H1 (cell line): ENCODE measurements around the gene HBS1L. TPM values are rescaled to one million over a fixed set of nuclear protein-coding genes. Genes with fewer than 3 reads are reported as not detected.

Experiments used
- CTCF ChIA-PET: fragments of 300-600 bp; sonication (Branson Sonifier 250); formaldehyde crosslinking; loops from one replicate; lab custom pipeline; 2021; ENCODE audit not compliant: partially characterized antibody; lab: Charles Lee
- POLR2A ChIA-PET: fragments of 300-600 bp; sonication (Branson Sonifier 250); formaldehyde crosslinking; loops from one replicate; lab custom pipeline; 2021; ENCODE audit warnings: inconsistent platforms; ENCODE audit not compliant: partially characterized antibody; lab: Charles Lee
- DNase-seq, 2 experiments: peaks; one replicate each; pipeline versions ENCODE4 v3.0.0 to v3.0.0-alpha.2; 2010 to 2022; ENCODE audit warnings: low spot score in 2 of 2, low read depth in 1 of 2, mixed read lengths in 1 of 2
- FAIRE-seq: peaks from 2 replicates; lab custom pipeline; 2011; peaks lifted over from hg19 to GRCh38; lab: Jason Lieb, UNC
- H2AFZ ChIP-seq: 2 replicates; pipeline ENCODE4 v1.8.1; 2012; ENCODE audit warnings: low read length, inconsistent platforms
- H2AK5ac ChIP-seq: 2 replicates; pipeline ENCODE4 v1.6.1; 2013; ENCODE audit warnings: low read depth, low read length
- H2BK120ac ChIP-seq: replicated peaks from 2 replicates; pipeline ENCODE3; 2013; ENCODE audit warnings: low read depth, low read length, inconsistent platforms
- H2BK12ac ChIP-seq: 2 replicates; pipeline ENCODE4 v1.6.1; 2013; ENCODE audit warnings: low read depth, low read length
- H2BK15ac ChIP-seq: 2 replicates; pipeline ENCODE4 v1.6.1; 2013; ENCODE audit warnings: low read length
- H2BK20ac ChIP-seq: 2 replicates; pipeline ENCODE4 v1.6.1; 2013; ENCODE audit warnings: low read length
- H2BK5ac ChIP-seq: 2 replicates; pipeline ENCODE4 v1.6.1; 2013; ENCODE audit warnings: low read depth, low read length
- H3K14ac ChIP-seq: 2 replicates; pipeline ENCODE4 v1.6.1; 2013; ENCODE audit warnings: inconsistent platforms; ENCODE audit not compliant: insufficient read length
- H3K18ac ChIP-seq: 2 replicates; pipeline ENCODE4 v1.6.1; 2013; ENCODE audit warnings: low read length; ENCODE audit errors: extremely low read depth
- H3K23ac ChIP-seq: 2 replicates; pipeline ENCODE4 v1.6.1; 2013; ENCODE audit warnings: inconsistent platforms; ENCODE audit not compliant: insufficient read length
- H3K23me2 ChIP-seq: 2 replicates; pipeline ENCODE4 v1.6.1; 2013; ENCODE audit warnings: low read depth, low read length
- H3K27ac ChIP-seq: 2 replicates; pipeline ENCODE4 v1.6.1; 2011; ENCODE audit warnings: low read depth, low read length, inconsistent platforms
- H3K27me3 ChIP-seq, 4 experiments: replicated peaks in 1 of 4; 1 replicate in 1 of 4; 2 replicates in 3 of 4; pipeline versions ENCODE4 v1.6.1 to v1.8.1; 2011 to 2013; ENCODE audit warnings: low read length in 3 of 4, mild to moderate bottlenecking in 3 of 4, inconsistent platforms in 2 of 4, mixed read lengths in 2 of 4, moderate library complexity in 1 of 4; ENCODE audit not compliant: control insufficient read depth in 3 of 4, insufficient read depth in 3 of 4; ENCODE audit errors: extremely low read depth in 1 of 4
- H3K36me3 ChIP-seq, 4 experiments: 2 replicates each; pipeline versions ENCODE4 v1.6.1 to v1.8.1; 2011 to 2013; ENCODE audit warnings: mild to moderate bottlenecking in 4 of 4, low read length in 3 of 4, moderate library complexity in 2 of 4, control low read depth in 1 of 4, inconsistent platforms in 1 of 4; ENCODE audit not compliant: insufficient read depth in 4 of 4, control insufficient read depth in 2 of 4
- H3K4ac ChIP-seq: replicated peaks from 2 replicates; pipeline ENCODE3; 2013; ENCODE audit warnings: low read length, low read depth, mixed read lengths, inconsistent platforms; ENCODE audit not compliant: insufficient read length
- H3K4me1 ChIP-seq, 4 experiments: replicated peaks in 1 of 4; 1 replicate in 1 of 4; 2 replicates in 3 of 4; pipeline versions ENCODE4 v1.6.1 to v1.8.1; 2011 to 2013; ENCODE audit warnings: low read length in 3 of 4, inconsistent platforms in 2 of 4, mixed read lengths in 1 of 4; ENCODE audit not compliant: insufficient read depth in 4 of 4, control insufficient read depth in 3 of 4
- H3K4me2 ChIP-seq, 2 experiments: 2 replicates each; pipeline versions ENCODE4 v1.6.1 to v1.8.1; 2011 to 2013; ENCODE audit warnings: low read depth in 2 of 2, low read length in 2 of 2, control low read depth in 1 of 2, inconsistent platforms in 1 of 2, mild to moderate bottlenecking in 1 of 2; ENCODE audit not compliant: insufficient read depth in 1 of 2
- H3K4me3 ChIP-seq, 4 experiments: fragments of 200-600, 300-600 bp in 1 of 4; sonication (generic), shearing (Covaris generic), sonication (Bioruptor Twin) in 1 of 4; 2 replicates each; pipeline versions ENCODE4 v1.5.1 to v1.8.1; 2011 to 2016; ENCODE audit warnings: low read length in 4 of 4, low read depth in 3 of 4, control low read depth in 2 of 4, inconsistent platforms in 2 of 4, mild to moderate bottlenecking in 2 of 4, mixed read lengths in 1 of 4, moderate library complexity in 1 of 4; ENCODE audit not compliant: insufficient read depth in 2 of 4; ENCODE audit errors: extremely low read depth in 1 of 4
- H3K56ac ChIP-seq: replicated peaks from 2 replicates; pipeline ENCODE3; 2013; ENCODE audit warnings: low read depth, mild to moderate bottlenecking, mixed read lengths, low read length, inconsistent platforms; ENCODE audit not compliant: insufficient read length
- H3K79me1 ChIP-seq: 2 replicates; pipeline ENCODE4 v1.6.1; 2013; ENCODE audit warnings: low read depth, low read length, control low read depth
- H3K79me2 ChIP-seq, 2 experiments: 2 replicates each; pipeline versions ENCODE4 v1.6.1 to v1.8.1; 2012 to 2013; ENCODE audit warnings: low read length in 2 of 2, mild to moderate bottlenecking in 2 of 2, inconsistent platforms in 1 of 2; ENCODE audit not compliant: insufficient read depth in 2 of 2, control insufficient read depth in 1 of 2
- H3K9ac ChIP-seq, 4 experiments: replicated peaks in 1 of 4; 1 replicate in 1 of 4; 2 replicates in 3 of 4; pipeline versions ENCODE4 v1.6.1 to v1.8.1; 2011 to 2013; ENCODE audit warnings: low read depth in 3 of 4, low read length in 3 of 4, control low read depth in 2 of 4, mild to moderate bottlenecking in 2 of 4, moderate library complexity in 2 of 4, inconsistent platforms in 1 of 4; ENCODE audit errors: extremely low read depth in 1 of 4
- H3K9me3 ChIP-seq, 2 experiments: 2 replicates each; pipeline versions ENCODE4 v1.6.1 to v1.8.1; 2012 to 2013; ENCODE audit warnings: mild to moderate bottlenecking in 2 of 2, moderate library complexity in 2 of 2, control low read depth in 1 of 2, inconsistent platforms in 1 of 2, low read depth in 1 of 2, low read length in 1 of 2, mixed read lengths in 1 of 2; ENCODE audit not compliant: insufficient read depth in 2 of 2
- H4K20me1 ChIP-seq, 2 experiments: replicated peaks in 1 of 2; 2 replicates each; pipeline versions ENCODE3 to v1.8.1; 2011 to 2013; ENCODE audit warnings: inconsistent platforms in 2 of 2, low read length in 2 of 2, mild to moderate bottlenecking in 1 of 2; ENCODE audit not compliant: insufficient read depth in 2 of 2, control insufficient read depth in 1 of 2
- H4K5ac ChIP-seq: 2 replicates; pipeline ENCODE4 v1.6.1; 2013; ENCODE audit warnings: low read length, low read depth, mixed read lengths, inconsistent platforms; ENCODE audit not compliant: insufficient read length
- H4K8ac ChIP-seq: 2 replicates; pipeline ENCODE4 v1.8.0; 2013; ENCODE audit warnings: mild to moderate bottlenecking, moderate library complexity, low read length, inconsistent platforms; ENCODE audit not compliant: insufficient read depth; ENCODE audit errors: extremely low read depth
- H4K91ac ChIP-seq: replicated peaks from 2 replicates; pipeline ENCODE3; 2013; ENCODE audit warnings: low read length, mixed read lengths, inconsistent platforms; ENCODE audit not compliant: insufficient read length
- ASH2L ChIP-seq: fragments of 200-600, 300-600 bp; sonication (generic); IDR thresholded peaks from one replicate; pipeline ENCODE4 v1.7.1; 2017; ENCODE audit warnings: low read length
- CBX5 ChIP-seq: fragments of 300-800, 300-1000 bp; sonication (generic); IDR thresholded peaks from 2 replicates; pipeline ENCODE4 v1.7.1; 2016; ENCODE audit warnings: antibody characterized with exemption, low read length, low read depth
- CTCF ChIP-seq, 3 experiments: IDR thresholded peaks; 1 replicate in 2 of 3; 2 replicates in 1 of 3; pipeline versions ENCODE4 v1.5.1 to v1.6.1; 2011; ENCODE audit warnings: low read length in 3 of 3, mild to moderate bottlenecking in 3 of 3, inconsistent platforms in 2 of 3, low read depth in 1 of 3, moderate library complexity in 1 of 3; ENCODE audit not compliant: insufficient read depth in 1 of 3; ENCODE audit errors: control extremely low read depth in 1 of 3
- E2F6 ChIP-seq: IDR thresholded peaks from 2 replicates; pipeline ENCODE4 v1.6.1; 2012; ENCODE audit warnings: inconsistent platforms
- KDM1A ChIP-seq: fragments of 200-600, 300-600 bp; sonication (generic); IDR thresholded peaks from 2 replicates; pipeline ENCODE4 v1.7.1; 2016; ENCODE audit warnings: mild to moderate bottlenecking, low read length, borderline replicate concordance
- KDM4A ChIP-seq: IDR thresholded peaks from one replicate; pipeline ENCODE4 v1.7.1; 2012; ENCODE audit warnings: low read depth, mild to moderate bottlenecking, moderate library complexity, low read length, inconsistent platforms; ENCODE audit not compliant: severe bottlenecking
- SP1 ChIP-seq: IDR thresholded peaks from 2 replicates; pipeline ENCODE4 v1.6.1; 2011; ENCODE audit warnings: low read depth, low read length
- WGBS, 2 experiments: shearing (Covaris generic) in 1 of 2; methylation state at CpG; one replicate each; pipeline versions ENCODE4 v1.1.6 to v1.1.7; 2013 to 2015; ENCODE audit warnings: low lambda C conversion rate in 2 of 2, mixed read lengths in 2 of 2, inconsistent platforms in 1 of 2, low coverage in 1 of 2, missing lambda C conversion rate in 1 of 2; ENCODE audit not compliant: insufficient replicate concordance in 2 of 2, insufficient coverage in 1 of 2, insufficient read length in 1 of 2; ENCODE audit errors: extremely low coverage in 1 of 2, missing lambda C conversion rate in 1 of 2; 5-methylcytosine and 5-hydroxymethylcytosine counted together
- polyA plus RNA-seq, 7 experiments: library from polyadenylated mRNA; depleted of rRNA in 3 of 7; stranded (reverse) in 5 of 7; unstranded in 2 of 7; fragments of >200 nt in 5 of 7; fragments of 200-250 nt in 2 of 7; gene quantifications; 1 replicate in 5 of 7; 2 replicates in 1 of 7; 4 replicates in 1 of 7; pipeline versions ENCODE4 v1.2.1 to v1.2.3, GENCODE V29; 2011 to 2013; ENCODE audit warnings: missing spikeins in 2 of 7, mixed read lengths in 2 of 7
- total RNA-seq: library from RNA; stranded (reverse); fragmentation: NEBNext Ultra II Directional; extraction: Animal tissue kit (Norgen Biotek cat#: 25700); gene quantifications from 2 replicates; pipeline ENCODE4 v1.2.1, GENCODE V29; 2021

Gene HBS1L
- total and polyA plus RNA-seq, 2 of the 8 experiments (the other 6 are each of a cell fraction or from before 2014, with no cell fraction given) = 28.1 to 97.1 TPM

- TF ChIP-seq SP1 (no peak), CBX5 (no peak), CTCF (IDR thresholded peaks at IDR 0.05; ENCODE audit: control extremely low read depth in 1 of 3, insufficient read depth in 1 of 3, low read depth in 1 of 3, low read length in 3 of 3) (no peak), KDM4A (no peak), E2F6 (no peak), KDM1A (no peak), ASH2L (no peak)
- Histone ChIP-seq H3K9ac (no peak overlapping the region), H3K56ac (no peak overlapping the region), H2BK120ac (no peak overlapping the region), H3K79me2 (no peaks in the 10 kb centered on the region; a peak in 2 of 4 replicates), H3K27ac (no peak overlapping the region), H4K91ac (no peak overlapping the region), H3K79me1 (no peaks in the 10 kb centered on the region), H3K4me2 (no peak overlapping the region), H3K4me1 (peaks cover 0 to 2% (median 2%) of the 10 kb centered on the region in 4 experiments; a peak in 3 of 7 replicates), H3K23ac (no peak overlapping the region), H2BK5ac (no peak overlapping the region), H3K18ac (no peak overlapping the region), H3K4ac (no peak overlapping the region), H2AFZ (no peak overlapping the region), H3K23me2 (no peaks in the 10 kb centered on the region), H2BK15ac (no peak overlapping the region), H2BK12ac (no peak overlapping the region), H3K27me3 (no peaks in the 10 kb centered on the region), H3K9me3 (no peaks in the 10 kb centered on the region), H4K5ac (no peak overlapping the region), H2AK5ac (no peak overlapping the region), H4K8ac (no peak overlapping the region), H3K36me3 (peaks cover 0 to 8% (median 2%) of the 10 kb centered on the region in 4 experiments; a peak in 2 of 8 replicates), H3K14ac (no peak overlapping the region), H3K4me3 (no peak overlapping the region), H4K20me1 (no peaks in the 10 kb centered on the region), H2BK20ac (no peak overlapping the region)
- DNase-seq (no peak), FAIRE-seq (no peak)
- ChIA-PET CTCF (interaction anchor here (1.0 kb wide), 1 partner anchor 11 kb away, joined by 3 read pairs; no protein-coding TSS in a partner anchor), POLR2A (no interaction called here)
- 84% methylated on average over 5 of the region's 5 CpGs; no CpG with 5 or more reads in 1 of the 2 experiments for WGBS, 2 experiments
Measured at GRCh38 chr6:135030532-135031178, 24.0 kb downstream of the HBS1L start.
